Occipital lobe (tissue), 2 donors: ENCODE data around the gene LMBRD2. TPM values are rescaled to one million over a fixed set of nuclear protein-coding genes. Genes with fewer than 3 reads are reported as not detected.
"Not testable (repeated sequence)": the region's sequence is repeated elsewhere in the genome, so short reads cannot be mapped to it uniquely, and the experiment has no call there.

ENCODE experiments used
- DNase-seq: peaks from one replicate; lab custom pipeline; 2025; lab: John Stamatoyannopoulos, UW
- total RNA-seq: library from RNA; depleted of rRNA; stranded (reverse); fragments of >200 nt; gene quantifications from one replicate; pipeline ENCODE4 v1.2.3, GENCODE V29; 2014

The LMBRD2 gene
- total RNA-seq, 1 donor from 2014 or later, result 85.8 TPM

GRCh38 chr5:36161361-36161760 lies 9.7 kb upstream of the LMBRD2 start:
- no peak for DNase-seq

DNA sequence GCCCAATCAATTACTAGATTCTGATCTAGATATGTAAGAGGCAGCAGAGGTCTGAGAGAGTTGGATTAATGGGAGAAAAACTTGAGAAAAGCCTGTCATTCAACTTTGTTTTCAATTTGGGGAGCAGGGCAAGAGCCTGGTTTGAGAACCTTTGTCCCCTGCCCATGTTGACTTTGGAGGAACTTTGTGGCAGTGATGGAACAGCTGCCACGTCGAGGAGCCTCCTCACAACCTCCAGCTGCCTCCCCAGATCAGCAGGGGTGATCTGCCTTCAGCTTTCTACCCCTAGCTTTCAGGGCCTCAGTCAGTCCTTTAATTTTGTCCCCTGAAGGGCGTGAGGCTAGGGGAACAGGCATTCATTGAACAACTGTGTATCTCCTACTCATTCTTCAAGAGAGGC lies 8.9 kb upstream of the LMBRD2 start:
- no peak for DNase-seq

GRCh38 chr5:36158144-36158543 lies 6.5 kb upstream of the LMBRD2 start:
- DNase-seq, result no peak

GRCh38 chr5:36156619-36157018 lies 4.9 kb upstream of the LMBRD2 start:
- no peak for DNase-seq

DNA sequence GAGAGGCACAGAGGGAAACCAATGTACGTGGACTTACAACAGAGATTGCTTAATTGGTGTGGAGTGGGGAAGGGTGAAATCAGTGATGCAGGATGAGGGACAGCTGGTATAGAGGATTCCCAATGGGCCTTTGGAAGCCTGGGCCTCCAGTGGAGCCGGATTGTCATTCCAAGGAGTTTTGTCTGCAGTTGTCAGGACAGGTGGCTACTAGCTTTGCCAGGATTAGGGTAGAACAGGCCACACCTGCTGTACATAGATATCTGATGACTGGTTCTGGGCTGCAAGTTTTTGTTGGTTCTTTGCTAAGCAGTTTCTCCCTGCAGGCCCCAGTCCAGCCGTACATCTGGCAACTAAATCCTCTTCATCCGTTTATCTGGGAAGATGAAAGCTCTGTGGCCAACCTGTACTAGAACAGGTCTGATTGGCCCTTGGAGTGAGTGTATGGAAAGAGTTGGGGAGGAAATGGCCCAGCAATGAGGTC lies 4.5 kb upstream of the LMBRD2 start:
- no peak for DNase-seq

DNA sequence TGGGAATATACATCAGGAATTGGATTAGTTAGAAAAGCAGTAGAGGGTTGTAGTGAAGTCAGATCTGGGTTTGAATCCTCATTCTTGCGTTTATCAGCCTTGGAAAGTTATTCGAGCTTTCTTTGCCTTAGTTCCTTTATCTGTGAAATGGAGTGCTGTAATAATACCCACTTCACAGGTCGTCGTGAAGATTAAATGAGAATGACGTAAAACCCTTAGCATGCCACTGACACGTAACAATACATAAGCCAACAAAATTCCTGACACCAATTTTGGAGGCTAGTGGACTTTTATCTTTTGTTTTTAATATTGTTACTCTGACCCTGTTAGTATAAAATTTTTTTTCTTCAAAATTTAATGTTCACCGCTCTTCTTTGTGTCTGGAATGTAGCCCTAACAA lies 3.6 kb upstream of the LMBRD2 start:
- no peak for DNase-seq

GRCh38 chr5:36153726-36154125 lies 2.0 kb upstream of the LMBRD2 start:
- no peak for DNase-seq

DNA sequence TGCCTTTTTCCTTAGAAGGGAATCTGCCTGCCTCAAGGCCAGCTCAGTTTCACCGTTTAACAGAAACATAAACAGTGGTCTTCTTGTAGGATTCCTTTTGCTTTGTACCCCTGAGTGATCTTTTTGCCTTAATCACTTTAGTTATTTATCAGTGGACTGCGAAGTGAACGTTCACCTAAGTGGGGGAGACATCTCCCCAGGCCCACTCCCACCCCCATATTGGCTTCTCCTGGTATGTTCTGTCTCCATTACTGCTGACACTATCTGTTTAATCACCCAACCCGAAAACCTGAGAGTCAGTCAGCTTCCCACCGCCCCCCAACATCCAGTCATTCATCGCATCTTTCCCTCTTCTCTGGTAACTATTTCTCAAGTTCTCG lies 1.6 kb upstream of the LMBRD2 start:
- DNase-seq, result no peak

DNA sequence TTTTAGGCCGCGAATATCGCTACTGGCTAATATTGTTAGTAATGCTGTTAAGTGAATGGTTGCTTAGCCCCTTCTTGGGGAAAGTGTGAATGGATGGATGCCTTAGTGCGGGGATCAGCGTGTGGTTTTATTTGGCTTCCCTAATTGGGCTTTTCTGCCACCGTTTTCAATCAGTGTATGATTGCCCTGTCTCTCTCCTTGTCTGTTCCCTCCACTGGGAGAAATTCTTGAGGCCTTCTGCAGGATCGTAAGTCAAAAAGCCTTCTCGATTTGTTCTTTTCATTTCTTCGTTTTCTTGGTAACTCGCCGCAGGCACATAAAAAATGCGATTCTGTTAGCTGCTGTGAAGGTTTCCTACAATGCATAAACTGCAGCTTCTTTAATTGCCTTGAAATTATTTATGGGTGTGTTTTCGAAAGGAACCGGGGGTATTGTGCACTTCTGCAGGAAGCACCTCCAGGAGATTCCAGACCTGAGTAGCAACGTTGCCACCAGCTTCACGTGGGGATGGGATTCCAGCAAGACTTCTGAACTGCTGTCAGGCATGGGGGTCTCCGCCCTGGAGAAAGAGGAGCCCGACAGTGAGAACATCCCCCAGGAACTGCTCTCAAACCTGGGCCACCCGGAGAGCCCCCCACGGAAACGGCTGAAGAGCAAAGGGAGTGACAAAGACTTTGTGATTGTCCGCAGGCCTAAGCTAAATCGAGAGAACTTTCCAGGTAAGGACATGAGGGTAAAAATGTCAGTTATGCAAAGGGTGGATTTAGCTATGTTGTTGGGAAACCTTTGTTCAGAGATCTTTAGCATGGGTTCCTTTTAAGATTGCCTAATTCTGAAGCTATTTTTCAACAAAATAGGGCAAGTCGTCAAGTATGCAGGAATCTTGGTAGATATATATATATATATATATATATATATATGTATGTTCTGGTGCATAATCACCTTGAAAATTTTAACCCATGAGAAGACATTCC lies 924 bp upstream of the LMBRD2 start:
- DNase-seq, result no peak

GRCh38 chr5:36150676-36151433 lies 832 bp downstream of the LMBRD2 start:
- peak; percentile 43 for DNase-seq

GRCh38 chr5:36147681-36148080 lies 4.0 kb downstream of the LMBRD2 start:
- DNase-seq, result no peak

DNA sequence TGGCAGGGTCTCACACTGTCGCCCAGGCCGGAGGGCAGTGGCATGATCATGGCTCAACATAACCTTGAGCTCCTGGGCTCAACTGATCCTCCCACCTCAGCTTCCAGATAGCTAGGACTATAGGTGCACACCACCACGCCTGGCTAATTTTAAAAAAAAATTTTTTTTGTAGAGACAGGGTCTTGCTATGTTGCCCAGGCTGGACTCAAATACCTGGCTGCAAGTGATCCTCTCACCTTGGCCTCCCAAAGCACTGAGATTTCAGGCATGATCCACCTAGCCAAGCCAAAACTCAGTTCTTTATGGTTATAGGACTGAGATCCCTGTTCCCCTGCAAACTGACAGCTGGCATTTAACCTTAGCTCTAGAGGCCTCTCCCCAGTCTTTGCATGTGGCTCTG lies 5.3 kb downstream of the LMBRD2 start:
- DNase-seq, result no peak

- no peak for DNase-seq
Observed at GRCh38 chr5:36145311-36145710, 6.4 kb downstream of the LMBRD2 start.

GRCh38 chr5:36138900-36139683 lies 12.6 kb downstream of the LMBRD2 start:
- DNase-seq, result no peak

DNA sequence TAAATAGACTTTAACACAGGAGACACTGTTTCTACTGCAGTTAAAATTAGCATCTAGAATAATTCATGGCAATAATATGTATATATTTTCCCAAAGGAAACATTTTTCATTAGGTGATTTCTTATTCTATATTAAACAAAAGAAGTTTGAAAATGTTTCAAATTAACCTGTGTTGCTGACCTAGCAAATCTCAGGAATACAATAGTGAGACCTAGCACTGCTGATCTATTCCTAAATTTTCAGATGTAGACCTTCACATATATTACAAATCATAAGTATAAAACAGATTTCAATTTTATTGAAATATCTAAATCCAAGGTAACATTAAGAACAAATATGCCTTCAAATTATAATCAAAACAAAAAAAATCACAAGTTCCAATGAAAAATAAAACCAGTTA lies 15.1 kb downstream of the LMBRD2 start:
- DNase-seq, result no peak

- DNase-seq, result no peak
Observed at GRCh38 chr5:36135988-36136387, 15.7 kb downstream of the LMBRD2 start.

DNA sequence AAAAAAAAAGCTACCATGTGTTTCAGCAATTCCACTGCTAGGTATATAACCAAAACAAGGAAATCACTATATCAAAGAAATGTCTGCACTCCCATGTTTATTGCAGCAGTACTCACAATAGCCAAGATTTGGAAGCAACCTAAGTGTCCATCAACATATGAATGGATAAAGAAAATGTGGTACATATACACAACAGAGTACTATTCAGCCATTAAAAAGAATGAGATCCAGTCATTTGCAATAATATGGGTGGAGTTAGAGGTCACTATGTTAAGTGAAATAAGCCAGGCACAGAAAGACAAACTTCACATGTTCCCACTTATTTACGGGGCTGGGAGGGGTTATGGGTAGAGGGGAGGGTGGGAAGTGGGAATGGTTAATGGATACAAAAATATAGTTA lies 18.7 kb downstream of the LMBRD2 start:
- DNase-seq, result not testable (repeated sequence)

DNA sequence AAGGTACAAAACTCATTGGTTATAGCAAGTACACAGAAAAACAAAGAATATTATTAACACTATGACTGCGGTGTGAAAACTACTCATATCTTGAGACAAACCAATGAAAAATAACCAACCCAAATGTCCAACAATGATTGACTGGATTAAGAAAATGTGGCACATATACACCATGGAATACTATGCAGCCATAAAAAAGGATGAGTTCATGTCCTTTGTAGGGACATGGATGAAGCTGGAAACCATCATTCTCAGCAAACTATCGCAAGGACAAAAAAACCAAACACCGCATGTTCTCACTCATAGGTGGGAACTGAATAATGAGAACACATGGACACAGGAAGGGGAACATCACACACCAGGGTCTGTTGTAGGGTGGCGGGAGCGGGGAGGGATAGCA lies 22.0 kb downstream of the LMBRD2 start:
- not testable (repeated sequence) for DNase-seq

DNA sequence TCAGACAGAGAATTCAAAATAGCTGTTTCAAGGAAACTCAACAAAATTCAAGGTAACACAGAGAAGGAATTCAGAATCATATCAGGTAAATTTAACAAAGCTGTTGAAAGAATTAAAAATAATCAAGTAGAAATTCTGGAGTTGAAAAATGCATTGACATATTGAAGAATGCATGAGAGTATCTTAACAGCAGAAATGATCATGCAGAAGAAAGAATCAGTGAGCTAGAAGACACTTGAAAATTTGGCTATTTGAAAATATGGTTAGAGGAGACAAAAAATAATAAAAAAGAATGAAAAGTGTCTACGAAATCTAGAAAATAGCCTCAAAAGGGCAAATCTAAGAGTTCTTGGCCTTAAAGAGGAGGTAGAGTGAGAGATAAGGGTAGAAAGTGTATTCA lies 22.9 kb downstream of the LMBRD2 start:
- no peak for DNase-seq

- no peak for DNase-seq
Observed at GRCh38 chr5:36125868-36126267, 25.8 kb downstream of the LMBRD2 start.

GRCh38 chr5:36111238-36111637 lies 40.4 kb downstream of the LMBRD2 start:
- DNase-seq, result no peak
